Occipital lobe (tissue), 2 donors: Measurements from ENCODE around the gene GNAQ. TPM values are rescaled to one million over a fixed set of nuclear protein-coding genes. Genes with fewer than 3 reads are reported as not detected.

Experiments used
- DNase-seq: peaks from one replicate; lab custom pipeline; 2025; lab: John Stamatoyannopoulos, UW
- total RNA-seq: library from RNA; depleted of rRNA; stranded (reverse); fragments of >200 nt; gene quantifications from one replicate; pipeline ENCODE4 v1.2.3, GENCODE V29; 2014

Gene GNAQ
- total RNA-seq, 1 donor from 2014 or later, result 169 TPM

GRCh38 chr9:77847626-77848025 lies 184.0 kb downstream of the GNAQ start:
- DNase-seq, result no peak

GRCh38 chr9:77847059-77847499 lies 184.5 kb downstream of the GNAQ start:
- no peak for DNase-seq

- no peak for DNase-seq
Measured at GRCh38 chr9:77844415-77844814, 187.2 kb downstream of the GNAQ start.

- no peak for DNase-seq
Measured at GRCh38 chr9:77843871-77844155, 187.8 kb downstream of the GNAQ start.

- DNase-seq, result no peak
Measured at GRCh38 chr9:77843076-77843870, 188.3 kb downstream of the GNAQ start.

- no peak for DNase-seq
Measured at GRCh38 chr9:77841739-77842386, 189.7 kb downstream of the GNAQ start.

- DNase-seq, result no peak
Measured at GRCh38 chr9:77839459-77840140, 192.0 kb downstream of the GNAQ start.

- DNase-seq, result no peak
Measured at GRCh38 chr9:77838986-77839385, 192.6 kb downstream of the GNAQ start.

GRCh38 chr9:77834898-77835488 lies 196.6 kb downstream of the GNAQ start:
- DNase-seq, result no peak

GRCh38 chr9:77833561-77834429 lies 197.8 kb downstream of the GNAQ start:
- no peak for DNase-seq

GRCh38 chr9:77832639-77833038 lies 199.0 kb downstream of the GNAQ start:
- no peak for DNase-seq

GRCh38 chr9:77831781-77832180 lies 199.8 kb downstream of the GNAQ start:
- DNase-seq, result no peak

- no peak for DNase-seq
Measured at GRCh38 chr9:77830618-77831285, 200.9 kb downstream of the GNAQ start.

GRCh38 chr9:77829420-77829819 lies 202.2 kb downstream of the GNAQ start:
- no peak for DNase-seq

- DNase-seq, result no peak
Measured at GRCh38 chr9:77827104-77827784, 204.4 kb downstream of the GNAQ start.

- no peak for DNase-seq
Measured at GRCh38 chr9:77826621-77827020, 205.0 kb downstream of the GNAQ start.

- DNase-seq, result no peak
Measured at GRCh38 chr9:77826116-77826515, 205.5 kb downstream of the GNAQ start.

- no peak for DNase-seq
Measured at GRCh38 chr9:77825361-77825760, 206.2 kb downstream of the GNAQ start.

GRCh38 chr9:77820293-77820954 lies 211.2 kb downstream of the GNAQ start:
- no peak for DNase-seq

GRCh38 chr9:77819657-77820056 lies 212.0 kb downstream of the GNAQ start:
- DNase-seq, result no peak
